Psoas muscle (tissue), 8 donors: ENCODE results near the gene PPM1J. TPM values are rescaled to one million over a fixed set of nuclear protein-coding genes. Genes with fewer than 3 reads are reported as not detected.
"Not testable (repeated sequence)": the region's sequence is repeated elsewhere in the genome, so short reads cannot be mapped to it uniquely, and the experiment has no call there.

Source experiments
- ATAC-seq, 4 donors: fragments of 200-7000 bp; cut with Tn5 transposase; one replicate each; pipeline ENCODE4 v1.9.1; 2020; ENCODE audit warnings: moderate library complexity in 3 of 4, mild to moderate bottlenecking in 2 of 4
- DNase-seq, 2 donors: peaks; one replicate each; pipeline ENCODE4 v3.0.0-alpha.2; 2020
- H3K27ac ChIP-seq: fragments of 200-600 bp; one replicate; pipeline ENCODE4 v1.8.0; 2022
- H3K27me3 ChIP-seq, 3 donors: fragments of 200-600 bp in 1 of 3; one replicate each; pipeline versions ENCODE4 v1.6.1 to v1.8.0; 2013 to 2022; ENCODE audit warnings: low read length in 2 of 3, mild to moderate bottlenecking in 2 of 3, moderate library complexity in 1 of 3; ENCODE audit not compliant: insufficient read depth in 3 of 3
- H3K36me3 ChIP-seq, 2 donors: fragments of 200-600 bp in 1 of 2; one replicate each; pipeline versions ENCODE4 v1.6.1 to v1.8.0; 2013 to 2022; ENCODE audit warnings: low read depth in 1 of 2, mild to moderate bottlenecking in 1 of 2, moderate library complexity in 1 of 2; ENCODE audit not compliant: insufficient read depth in 1 of 2
- H3K4me1 ChIP-seq: fragments of 200-600 bp; one replicate; pipeline ENCODE4 v1.8.0; 2022
- H3K4me3 ChIP-seq: fragments of 200-600 bp; one replicate; pipeline ENCODE4 v1.8.0; 2022; ENCODE audit warnings: mild to moderate bottlenecking
- H3K9me3 ChIP-seq: fragments of 200-600 bp; one replicate; pipeline ENCODE4 v1.8.0; 2022
- CTCF ChIP-seq: fragments of 200-600 bp; IDR thresholded peaks from one replicate; pipeline ENCODE4 v1.8.0; 2022; ENCODE audit warnings: antibody characterized with exemption
- WGBS, 3 donors: extraction: QIAGEN DNeasy Blood & Tissue Kit; methylation state at CpG; one replicate each; pipeline versions ENCODE4 v1.1.6 to v1.1.7; 2013; 5-methylcytosine and 5-hydroxymethylcytosine counted together
- intact Hi-C, 2 donors: fragments of 100-400 bp; cut with DNase I; formaldehyde crosslinking; loops; one replicate each; pipeline versions ENCODE4 v1.11.0 to v1.14.2; 2022
- polyA plus RNA-seq, 3 donors: library from polyadenylated mRNA; stranded (reverse); fragments of 200-250 nt; gene quantifications; one replicate each; pipeline ENCODE4 v1.2.3, GENCODE V29; 2013
- total RNA-seq, 4 donors: library from RNA; stranded (reverse); fragmentation: NEBNext Ultra II Directional in 2 of 4; extraction: Animal tissue kit (Norgen Biotek cat#: 25700) in 2 of 4; gene quantifications; one replicate each; pipeline versions ENCODE4 v1.2.1 to v1.2.4, GENCODE V29; 2021 to 2023
- donor health status: healthy with polysubstance abuse.
- donor health status: DM: no; HTN: no; CAD: no; lungs with moderate emphysema.
- donor health status: Bipolar disorder and iron deficiency.
- donor health status: healthy.
- donor health status: DM: yes; HTN: yes; CAD: no.
- donor health status: DM: no; HTN: no; CAD: no.
- donor health status: DM: no; HTN: no; CAD: no.
- donor health status: DM: yes; HTN: yes; CAD: no.

The PPM1J gene
- total and polyA plus RNA-seq, 7 donors, result 4.1 to 8.8 (median 6.0) TPM

GRCh38 chr1:112729909-112730308 lies 14.8 kb upstream of the PPM1J start:
- 74 to 91% (median 83%) methylated on average over 1 of the region's 1 CpG for whole genome bisulfite sequencing, 3 donors
- Histone ChIP-seq H3K4me3 (no peak overlapping the region), H3K27ac (no peak overlapping the region), H3K27me3 (peaks cover 0 to 6% (median 0%) of the 10 kb centered on the region in 3 donors), H3K36me3 (no peaks in the 10 kb centered on the region), H3K9me3 (no peaks in the 10 kb centered on the region), H3K4me1 (no peaks in the 10 kb centered on the region)
- TF ChIP-seq CTCF, result no peak
- ATAC-seq (no peak), DNase-seq (no peak)
- intact Hi-C loops, result no loop called here

GRCh38 chr1:112729011-112729410 lies 13.9 kb upstream of the PPM1J start:
- H3K36me3 ChIP-seq, ATAC-seq, H3K27me3 ChIP-seq, intact Hi-C loops, H3K27ac ChIP-seq, H3K9me3 ChIP-seq, H3K4me3 ChIP-seq, H3K4me1 ChIP-seq, DNase-seq: not testable (repeated sequence)
- WGBS, 3 donors, result 70 to 75% (median 73%) methylated on average over 3 of the region's 3 CpGs

- H3K4me3 ChIP-seq, intact Hi-C loops, H3K27me3 ChIP-seq, H3K9me3 ChIP-seq, ATAC-seq, DNase-seq, H3K36me3 ChIP-seq, H3K4me1 ChIP-seq, H3K27ac ChIP-seq: not testable (repeated sequence)
- 91 to 94% (median 93%) methylated on average over 26 to 33 of the region's 33 CpGs for WGBS, 3 donors
Observed at GRCh38 chr1:112728306-112728971, 13.3 kb upstream of the PPM1J start.

GRCh38 chr1:112727716-112728115 lies 12.6 kb upstream of the PPM1J start:
- Histone ChIP-seq H3K27me3 (no peaks in the 10 kb centered on the region), H3K4me1 (no peaks in the 10 kb centered on the region), H3K27ac (no peak overlapping the region), H3K4me3 (no peak overlapping the region), H3K36me3 (no peaks in the 10 kb centered on the region), H3K9me3 (no peaks in the 10 kb centered on the region)
- ATAC-seq (no peak), DNase-seq (no peak)
- intact Hi-C loops, result no loop called here
- WGBS, 3 donors, result 39 to 56% (median 52%) methylated on average over 2 of the region's 2 CpGs
- TF ChIP-seq CTCF, result no peak

- H3K27me3 ChIP-seq, ATAC-seq, DNase-seq, H3K4me1 ChIP-seq, H3K4me3 ChIP-seq, H3K27ac ChIP-seq, intact Hi-C loops, H3K9me3 ChIP-seq, H3K36me3 ChIP-seq: not testable (repeated sequence)
- 91 to 95% (median 94%) methylated on average over 2 of the region's 4 CpGs for WGBS, 3 donors
Observed at GRCh38 chr1:112724240-112724639, 9.1 kb upstream of the PPM1J start.

GRCh38 chr1:112723511-112723839 lies 8.3 kb upstream of the PPM1J start:
- H3K27me3 ChIP-seq, result no peaks in the 10 kb centered on the region
- no peak for TF ChIP-seq CTCF
- no peaks in the 10 kb centered on the region for H3K4me1 ChIP-seq
- no peak overlapping the region for H3K27ac ChIP-seq
- DNase-seq (no peak), ATAC-seq (no peak)
- 76 to 79% (median 77%) methylated on average over 8 of the region's 8 CpGs for WGBS, 3 donors
- H3K4me3 ChIP-seq, result no peak overlapping the region
- H3K9me3 ChIP-seq, result no peaks in the 10 kb centered on the region
- no peaks in the 10 kb centered on the region for H3K36me3 ChIP-seq
- intact Hi-C loops, result no loop called here
